GM12865 (cell line): ENCODE data around the gene MPV17L.
"Not testable (repeated sequence)": the region's sequence is repeated elsewhere in the genome, so short reads cannot be mapped to it uniquely, and the experiment has no call there.

ENCODE experiments used
- DNase-seq: peaks from one replicate; pipeline ENCODE4 v3.0.0; 2010; ENCODE audit warnings: low read depth
- H3K4me3 ChIP-seq: 2 replicates; pipeline ENCODE4 v1.5.1; 2011; ENCODE audit warnings: mild to moderate bottlenecking, low read depth, low read length, control low read depth
- TF ChIP-seq, protein P1 (sequence below): IDR thresholded peaks from 2 replicates; pipeline ENCODE4 v1.5.1; 2011; ENCODE audit warnings: low read length, control low read depth, low read depth, inconsistent platforms; ENCODE audit not compliant: insufficient read depth; ENCODE audit errors: missing control alignments

MPV17L gene

DNA sequence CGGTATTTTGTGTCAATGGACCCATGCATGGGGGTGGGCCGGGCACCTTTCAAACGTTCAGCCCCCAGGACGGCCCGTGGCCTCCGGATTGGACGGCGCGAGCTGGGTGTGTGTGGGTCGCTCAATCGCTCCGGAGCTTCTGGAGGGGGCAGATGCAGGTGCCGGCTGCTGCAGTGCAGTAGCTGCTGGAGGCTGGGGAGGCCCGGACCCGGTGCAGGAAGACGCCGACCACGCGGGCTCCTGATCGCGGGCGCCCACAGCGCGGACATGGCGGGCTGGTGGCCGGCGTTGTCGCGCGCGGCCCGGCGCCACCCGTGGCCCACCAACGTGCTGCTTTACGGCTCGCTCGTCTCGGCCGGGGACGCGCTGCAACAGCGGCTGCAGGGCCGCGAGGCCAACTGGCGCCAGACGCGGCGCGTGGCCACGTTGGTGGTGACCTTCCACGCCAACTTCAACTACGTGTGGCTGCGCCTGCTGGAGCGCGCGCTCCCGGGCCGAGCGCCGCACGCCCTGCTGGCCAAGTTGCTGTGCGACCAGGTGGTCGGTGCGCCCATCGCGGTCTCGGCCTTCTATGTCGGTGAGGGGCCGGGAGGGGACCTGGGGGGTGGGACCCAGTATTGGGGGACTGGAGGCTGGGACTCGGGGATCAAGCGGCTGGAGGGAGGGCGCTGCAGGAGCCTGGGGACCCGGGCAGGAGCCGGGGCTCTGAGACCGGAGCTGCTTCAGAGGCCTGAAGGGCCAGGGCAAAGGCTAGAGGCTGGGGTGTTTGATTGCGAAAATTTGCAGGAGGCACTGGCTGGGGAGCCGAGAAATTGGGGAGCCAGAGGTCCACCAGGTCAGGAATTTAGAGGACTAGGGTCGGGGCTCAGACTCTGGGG, at the start of gene MPV17L:
MPV17L (plus strand) TSS at position 124 of the 878 bp plus-strand sequence; CDS start at position 268, 144 bp downstream.
- not testable (repeated sequence) for H3K4me3 ChIP-seq, DNase-seq

DNA sequence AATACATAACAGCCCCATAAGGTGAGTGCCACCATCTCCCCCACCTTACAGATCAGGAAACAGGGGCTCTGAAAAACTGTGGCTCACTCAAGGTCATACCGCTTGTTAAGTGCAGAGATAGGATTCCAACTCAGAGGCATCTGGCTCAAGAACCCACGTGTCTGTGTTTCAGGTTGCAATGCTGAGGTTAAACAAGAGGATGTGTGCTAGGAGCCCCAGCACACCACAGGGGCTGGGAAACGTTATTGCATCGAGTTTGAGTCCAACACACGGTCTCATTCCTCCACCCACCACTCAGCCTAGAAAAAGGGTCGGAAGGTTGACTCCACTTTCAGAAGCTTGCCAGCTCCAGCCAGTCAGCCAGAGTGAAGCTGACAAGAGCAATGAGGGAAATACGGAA, 46.8 kb upstream of the MPV17L start:
- not testable (repeated sequence) for H3K4me3 ChIP-seq, DNase-seq

DNA sequence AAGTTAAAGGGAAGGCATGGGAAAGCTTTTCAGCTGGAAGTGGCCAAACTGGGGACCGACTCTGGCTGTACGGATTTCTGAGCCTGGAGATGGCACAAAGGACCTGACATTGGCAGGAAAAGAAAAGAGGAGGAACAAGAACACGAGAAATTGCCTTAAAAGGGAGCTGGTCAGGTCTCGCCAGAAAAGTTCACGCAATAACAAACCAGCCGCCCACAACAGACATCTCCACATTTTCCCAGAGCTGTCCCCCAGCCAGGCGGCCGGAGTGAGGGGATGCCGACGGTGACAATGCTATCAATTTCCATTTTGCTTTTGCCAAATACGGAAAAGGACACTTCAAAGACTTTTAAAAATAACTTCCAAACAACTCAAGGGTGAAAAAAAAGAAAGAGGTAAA, 44.3 kb upstream of the MPV17L start:
- DNase-seq, H3K4me3 ChIP-seq: not testable (repeated sequence)

DNA sequence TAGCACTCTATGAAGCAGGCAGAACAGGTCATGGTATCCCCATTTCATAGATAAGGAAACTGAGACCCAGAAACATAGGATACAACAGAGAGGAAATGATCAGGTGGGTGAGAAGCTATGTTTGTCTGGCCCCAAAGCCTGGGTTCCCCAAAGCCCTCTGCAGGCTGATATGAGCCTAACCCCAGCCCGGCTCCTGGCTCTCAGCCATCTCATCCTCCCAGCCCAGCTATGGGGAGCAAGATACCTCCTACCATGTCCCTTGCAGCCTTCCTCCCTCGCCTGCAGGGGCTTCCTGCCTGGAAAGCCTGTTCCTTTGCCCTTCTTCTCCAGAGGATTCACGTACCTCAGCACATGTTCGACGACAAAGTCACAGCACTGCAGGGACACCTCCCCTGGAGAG, 43.8 kb upstream of the MPV17L start:
- DNase-seq, H3K4me3 ChIP-seq: not testable (repeated sequence)

DNA sequence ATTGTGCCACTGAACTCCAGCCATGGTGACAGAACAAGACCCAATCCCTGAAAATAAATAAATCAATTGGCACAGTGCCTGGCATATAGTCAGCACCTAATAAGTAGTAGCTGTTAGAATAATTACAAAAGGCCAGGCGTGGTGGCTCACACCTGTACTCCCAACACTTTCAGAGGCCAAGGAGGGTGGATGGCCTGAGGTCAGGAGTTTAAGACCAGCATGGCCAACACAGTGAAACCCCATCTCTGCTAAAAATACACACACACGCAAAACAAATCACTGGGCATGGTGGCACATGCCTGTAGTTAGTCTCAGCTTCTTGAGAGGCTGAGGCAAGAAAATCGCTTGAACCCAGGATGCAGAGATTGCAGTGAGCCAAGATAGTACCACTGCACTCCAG, 42.7 kb upstream of the MPV17L start:
- not testable (repeated sequence) for H3K4me3 ChIP-seq, DNase-seq

DNA sequence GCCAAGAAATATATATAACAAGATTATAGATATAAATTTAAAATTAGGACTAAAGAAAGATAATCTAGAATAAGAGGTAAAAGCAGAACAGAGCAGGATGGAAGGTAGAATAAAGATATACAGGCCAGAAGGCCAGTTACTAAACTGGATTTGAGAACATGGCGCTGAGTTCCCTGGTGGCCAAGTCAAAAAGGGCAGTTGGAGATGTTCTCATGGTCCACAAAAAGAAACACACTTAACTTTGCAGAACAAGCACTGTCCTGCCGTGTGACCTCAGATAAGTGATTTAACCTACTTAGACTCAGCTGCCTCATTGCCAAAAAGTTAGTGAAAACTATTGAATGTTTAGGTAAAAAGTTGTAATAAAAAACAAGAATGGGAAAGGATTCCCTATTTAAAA, 40.7 kb upstream of the MPV17L start:
- H3K4me3 ChIP-seq, DNase-seq: not testable (repeated sequence)

DNA sequence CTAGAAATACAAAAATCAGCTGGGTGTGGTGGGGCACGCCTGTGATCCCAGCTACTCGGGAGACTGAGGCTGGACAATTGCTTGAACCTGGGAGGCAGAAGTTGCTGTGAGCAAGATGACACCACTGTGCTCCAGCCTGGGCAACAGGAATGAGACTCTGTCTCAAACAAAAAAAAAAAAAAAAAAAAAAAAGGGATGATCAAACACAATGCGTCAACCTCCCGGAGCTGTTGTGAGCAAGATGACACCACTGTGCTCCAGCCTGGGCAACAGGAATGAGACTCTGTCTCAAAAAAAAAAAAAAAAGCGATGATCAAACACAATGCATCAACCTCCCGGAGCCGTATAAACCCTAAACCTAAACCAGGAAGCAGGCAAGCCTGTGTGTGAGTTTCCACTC, 38.1 kb upstream of the MPV17L start:
- not testable (repeated sequence) for DNase-seq, H3K4me3 ChIP-seq

DNA sequence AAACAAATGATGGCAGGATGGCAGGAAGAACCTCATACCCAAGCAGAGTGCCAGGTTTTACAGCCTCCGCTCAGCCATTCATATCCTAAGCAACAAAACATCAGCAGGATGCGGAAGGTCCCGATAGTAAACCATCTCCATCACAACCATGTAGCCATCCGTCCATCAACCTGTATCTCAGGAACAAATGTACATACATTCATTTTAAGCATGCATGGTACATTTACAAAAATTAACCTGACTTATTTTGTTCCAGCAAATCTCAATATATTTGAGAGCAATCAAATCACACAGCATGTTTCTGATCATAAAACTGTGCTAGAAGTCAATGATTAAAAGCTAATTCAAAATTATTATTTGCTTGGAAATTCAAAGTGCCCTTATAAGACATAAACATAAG, 17.4 kb upstream of the MPV17L start, which contains the start of gene NPIPA5:
NPIPA5 (minus strand) TSS at position 101 of the 400 bp plus-strand sequence; CDS start at position 101, 0 bp downstream.
- not testable (repeated sequence) for H3K4me3 ChIP-seq, DNase-seq

DNA sequence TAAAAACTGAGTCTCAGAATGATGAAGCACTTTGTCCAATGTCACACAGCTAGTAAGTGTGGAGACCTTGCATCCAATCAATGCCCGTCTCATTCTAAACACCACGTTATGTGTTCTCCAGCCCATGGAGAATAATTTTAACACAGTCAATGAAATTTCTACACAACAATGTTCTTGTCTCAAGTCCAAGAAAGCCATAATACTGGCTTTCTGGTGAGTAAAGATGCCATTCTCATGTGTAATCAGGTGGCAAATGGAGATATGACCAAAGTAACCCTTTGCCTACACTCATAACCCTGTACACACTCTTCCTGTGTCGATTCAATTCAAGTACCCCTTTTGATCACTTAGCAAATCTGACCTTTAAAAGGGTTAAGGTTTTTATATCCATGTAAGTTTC, 12.7 kb upstream of the MPV17L start:
- DNase-seq: not testable (repeated sequence)

DNA sequence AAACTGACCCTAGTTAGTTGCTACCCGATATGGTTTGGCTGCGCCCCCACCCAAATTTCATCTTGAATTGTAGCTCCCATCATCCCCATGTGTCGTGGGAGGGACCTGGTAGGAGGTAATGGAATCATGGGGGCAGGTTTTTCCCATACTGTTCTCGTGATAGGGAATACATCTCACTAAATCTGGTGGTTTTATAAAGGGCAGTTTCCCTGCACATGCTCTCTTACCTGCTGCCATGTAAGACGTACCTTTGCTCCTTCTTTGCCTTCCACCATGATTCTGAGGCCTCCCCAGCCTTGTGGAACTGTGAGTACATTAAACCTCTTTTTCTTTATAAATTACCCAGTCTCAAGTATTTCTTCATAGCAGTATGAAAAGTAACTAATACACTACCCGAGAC, 7.5 kb upstream of the MPV17L start:
- DNase-seq, H3K4me3 ChIP-seq: not testable (repeated sequence)

More for the DNA sequence above, 12.7 kb upstream of the MPV17L start:
- not testable (repeated sequence) for H3K4me3 ChIP-seq

DNA sequence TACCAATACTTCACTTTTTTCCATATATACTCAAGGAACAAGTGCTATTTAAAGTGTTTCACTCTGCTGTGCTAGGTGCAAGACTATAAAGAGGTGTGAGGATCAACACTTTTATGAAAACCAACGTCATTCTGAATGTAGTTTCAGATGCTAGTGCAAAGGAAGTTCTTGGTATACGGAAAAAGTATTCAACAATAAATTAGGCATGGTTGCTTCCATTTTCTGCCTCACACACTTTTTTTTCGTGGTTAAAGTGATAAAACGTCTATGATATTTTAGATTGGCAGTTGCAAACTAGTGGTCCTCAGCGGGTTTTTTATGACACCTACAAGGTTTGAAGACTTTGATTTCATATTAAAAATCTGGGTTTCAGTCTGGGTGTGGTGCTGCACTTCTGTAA, 5.6 kb upstream of the MPV17L start:
- not testable (repeated sequence) for H3K4me3 ChIP-seq, DNase-seq

DNA sequence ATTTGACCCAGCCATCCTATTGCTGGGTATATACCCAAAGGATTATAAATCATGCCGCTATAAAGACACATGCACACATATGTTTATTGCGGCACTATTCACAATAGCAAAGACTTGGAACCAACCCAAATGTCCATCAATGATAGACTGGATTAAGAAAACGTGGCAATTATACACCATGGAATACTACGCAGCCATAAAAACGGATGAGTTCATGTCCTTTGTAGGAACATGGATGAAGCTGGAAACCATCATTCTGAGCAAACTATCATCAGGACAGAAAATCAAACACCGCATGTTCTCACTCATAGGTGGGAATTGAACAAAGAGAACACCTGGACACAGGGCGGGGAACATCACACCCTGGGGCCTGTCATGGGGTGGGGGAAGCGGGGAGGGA, 2.5 kb upstream of the MPV17L start:
- H3K4me3 ChIP-seq, DNase-seq: not testable (repeated sequence)

DNA sequence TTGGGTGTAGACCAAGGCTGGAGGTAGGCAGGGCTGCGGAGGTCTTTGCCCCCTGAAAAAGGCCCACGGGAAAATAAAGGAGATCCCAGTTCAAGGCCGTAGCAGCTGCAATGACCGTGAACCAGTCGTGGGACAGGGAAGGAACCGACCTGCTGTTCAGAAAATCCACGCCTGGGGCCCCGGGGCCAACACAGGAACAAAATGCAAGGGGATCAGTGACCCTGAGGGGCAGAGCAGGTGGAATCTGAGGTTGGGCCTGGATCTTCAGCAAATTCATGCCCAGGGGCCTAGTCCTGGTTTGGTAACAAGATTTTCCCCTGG, 915 bp downstream of the MPV17L start:
- not testable (repeated sequence) for DNase-seq, H3K4me3 ChIP-seq

DNA sequence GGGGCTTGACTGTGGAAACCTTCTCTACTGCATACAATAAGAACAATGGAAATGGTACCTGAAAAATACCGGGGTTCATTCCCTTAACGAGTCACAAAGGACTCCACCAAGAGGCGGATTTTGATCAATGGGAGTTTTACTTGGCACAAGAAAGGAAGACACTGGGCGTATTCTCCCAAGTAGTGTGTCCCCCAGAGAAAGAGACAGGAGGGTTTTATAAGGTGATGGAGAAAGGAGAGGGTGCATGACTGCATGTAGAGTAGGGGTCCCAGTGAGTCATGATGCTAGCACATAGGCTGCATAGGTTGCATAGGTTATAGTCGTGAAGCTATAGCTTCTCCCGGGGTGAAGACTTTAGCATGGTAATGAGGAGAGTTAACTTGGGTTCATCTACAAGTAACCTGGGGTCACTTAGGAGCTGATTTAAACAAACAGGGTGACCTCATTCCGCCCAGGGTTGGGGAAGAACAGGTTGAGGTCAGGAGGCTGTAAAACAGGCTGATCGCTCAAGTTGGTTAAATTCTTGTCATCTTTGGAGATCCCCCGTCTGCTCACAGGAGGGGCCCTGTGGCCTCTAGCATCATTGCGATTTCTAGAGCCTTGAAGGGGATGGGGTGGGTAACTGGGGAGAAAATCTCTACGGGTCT, 1.5 kb downstream of the MPV17L start:
- TF ChIP-seq, protein P1, sequence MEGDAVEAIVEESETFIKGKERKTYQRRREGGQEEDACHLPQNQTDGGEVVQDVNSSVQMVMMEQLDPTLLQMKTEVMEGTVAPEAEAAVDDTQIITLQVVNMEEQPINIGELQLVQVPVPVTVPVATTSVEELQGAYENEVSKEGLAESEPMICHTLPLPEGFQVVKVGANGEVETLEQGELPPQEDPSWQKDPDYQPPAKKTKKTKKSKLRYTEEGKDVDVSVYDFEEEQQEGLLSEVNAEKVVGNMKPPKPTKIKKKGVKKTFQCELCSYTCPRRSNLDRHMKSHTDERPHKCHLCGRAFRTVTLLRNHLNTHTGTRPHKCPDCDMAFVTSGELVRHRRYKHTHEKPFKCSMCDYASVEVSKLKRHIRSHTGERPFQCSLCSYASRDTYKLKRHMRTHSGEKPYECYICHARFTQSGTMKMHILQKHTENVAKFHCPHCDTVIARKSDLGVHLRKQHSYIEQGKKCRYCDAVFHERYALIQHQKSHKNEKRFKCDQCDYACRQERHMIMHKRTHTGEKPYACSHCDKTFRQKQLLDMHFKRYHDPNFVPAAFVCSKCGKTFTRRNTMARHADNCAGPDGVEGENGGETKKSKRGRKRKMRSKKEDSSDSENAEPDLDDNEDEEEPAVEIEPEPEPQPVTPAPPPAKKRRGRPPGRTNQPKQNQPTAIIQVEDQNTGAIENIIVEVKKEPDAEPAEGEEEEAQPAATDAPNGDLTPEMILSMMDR: no peak
- DNase-seq: no peak

More for the DNA sequence above, 1.5 kb downstream of the MPV17L start:
- H3K4me3 ChIP-seq: no peak overlapping the region
